Endometrium (tissue), 2 donors: Measurements from ENCODE around the gene OR51D1.

Experiments
- FAIRE-seq: peaks from 2 replicates; lab custom pipeline; 2012; peaks lifted over from hg19 to GRCh38; lab: Jason Lieb, UNC
- donor health status: control.
- donor health status: control.

Gene OR51D1, protein sequence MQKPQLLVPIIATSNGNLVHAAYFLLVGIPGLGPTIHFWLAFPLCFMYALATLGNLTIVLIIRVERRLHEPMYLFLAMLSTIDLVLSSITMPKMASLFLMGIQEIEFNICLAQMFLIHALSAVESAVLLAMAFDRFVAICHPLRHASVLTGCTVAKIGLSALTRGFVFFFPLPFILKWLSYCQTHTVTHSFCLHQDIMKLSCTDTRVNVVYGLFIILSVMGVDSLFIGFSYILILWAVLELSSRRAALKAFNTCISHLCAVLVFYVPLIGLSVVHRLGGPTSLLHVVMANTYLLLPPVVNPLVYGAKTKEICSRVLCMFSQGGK

DNA sequence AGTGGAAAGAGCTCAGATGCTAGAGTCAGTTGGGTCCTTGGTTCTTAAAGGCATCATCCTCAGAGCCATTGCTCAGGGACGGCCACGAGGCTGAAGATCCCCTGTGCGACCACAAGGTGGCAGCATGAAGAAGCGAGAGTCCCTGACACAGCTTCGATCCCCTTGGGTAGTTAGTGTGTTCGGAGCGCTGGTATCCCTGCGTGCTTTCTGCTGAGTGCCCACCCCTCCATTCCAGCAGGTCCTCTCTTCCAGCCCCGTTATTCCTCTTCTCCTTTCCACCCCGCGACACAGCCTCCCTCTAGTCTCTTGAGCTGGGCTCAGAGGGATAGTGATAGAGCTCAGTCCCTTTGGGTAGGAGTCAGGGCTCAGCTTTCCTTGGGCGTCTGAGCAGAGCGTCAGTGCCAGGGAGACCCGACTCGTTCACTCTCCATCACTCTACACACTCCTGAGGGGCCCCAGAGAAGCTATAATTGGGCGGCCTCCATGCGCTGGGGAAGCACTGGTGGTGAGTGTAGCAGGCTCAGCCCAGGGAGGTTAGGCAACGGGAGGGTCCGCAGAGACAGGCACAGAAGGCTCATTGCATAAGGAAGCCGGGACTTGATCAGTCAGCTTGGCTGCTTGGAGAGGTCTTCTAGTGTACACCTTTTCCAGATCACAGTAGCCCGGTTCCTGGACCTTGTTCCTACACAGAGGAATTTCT is at the start of gene OR51D1:
TSS of gene OR51D1 (plus strand) at position 516 of the 700 bp plus-strand sequence. CDS start 2,314 bp downstream, outside the sequence.
- FAIRE-seq = no peak

DNA sequence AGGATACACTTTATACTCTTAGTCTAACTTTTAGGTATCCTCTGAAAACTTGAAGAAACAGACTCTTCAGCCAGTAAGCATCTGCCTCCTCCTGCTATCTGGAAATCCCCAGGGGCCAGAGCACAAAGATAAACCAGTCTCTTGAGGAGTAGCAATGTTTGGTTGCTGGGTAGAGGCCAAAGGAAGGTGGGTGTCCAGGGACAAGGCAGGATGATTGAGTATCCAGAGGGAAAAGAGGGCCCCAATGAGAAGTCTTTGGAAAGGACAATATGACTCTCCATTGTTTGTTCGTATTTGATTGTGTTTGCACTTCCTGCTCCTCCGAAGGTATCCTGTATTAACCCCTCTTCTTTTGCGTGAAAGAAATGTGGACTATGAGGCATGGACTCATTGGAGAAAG is 48.3 kb upstream of the OR51D1 start:
- FAIRE-seq = no peak

GRCh38 chr11:4593739-4594138 is 43.5 kb upstream of the OR51D1 start, which contains the start of gene OR52I1:
TSS of gene OR52I1 (plus strand) at chr11:4594039. CDS start at chr11:4594039, 0 bp downstream.
- no peak for FAIRE-seq

DNA sequence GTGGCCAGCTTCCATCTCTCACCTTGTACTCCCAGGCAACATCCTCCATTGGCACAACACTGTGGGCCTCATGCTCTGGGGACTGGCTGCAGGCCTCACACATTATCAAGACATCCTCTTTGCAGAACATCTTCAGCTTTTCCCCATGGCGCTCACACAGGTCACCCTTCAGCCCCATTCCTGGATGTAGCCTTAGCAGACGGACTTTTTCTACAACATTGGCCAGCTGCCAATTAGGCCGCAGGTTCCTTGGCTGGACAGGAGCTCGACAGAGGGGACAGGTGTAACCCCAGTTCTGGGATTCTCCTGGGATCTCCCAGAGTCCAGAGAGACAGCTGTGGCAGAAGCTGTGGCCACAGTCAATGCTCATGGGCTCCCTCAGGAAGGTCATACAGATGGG is 32.2 kb upstream of the OR51D1 start:
- no peak for FAIRE-seq

GRCh38 chr11:4606231-4607015 is 30.9 kb upstream of the OR51D1 start:
- no peak for FAIRE-seq

GRCh38 chr11:4607096-4607495 is 30.2 kb upstream of the OR51D1 start:
- no peak for FAIRE-seq

DNA sequence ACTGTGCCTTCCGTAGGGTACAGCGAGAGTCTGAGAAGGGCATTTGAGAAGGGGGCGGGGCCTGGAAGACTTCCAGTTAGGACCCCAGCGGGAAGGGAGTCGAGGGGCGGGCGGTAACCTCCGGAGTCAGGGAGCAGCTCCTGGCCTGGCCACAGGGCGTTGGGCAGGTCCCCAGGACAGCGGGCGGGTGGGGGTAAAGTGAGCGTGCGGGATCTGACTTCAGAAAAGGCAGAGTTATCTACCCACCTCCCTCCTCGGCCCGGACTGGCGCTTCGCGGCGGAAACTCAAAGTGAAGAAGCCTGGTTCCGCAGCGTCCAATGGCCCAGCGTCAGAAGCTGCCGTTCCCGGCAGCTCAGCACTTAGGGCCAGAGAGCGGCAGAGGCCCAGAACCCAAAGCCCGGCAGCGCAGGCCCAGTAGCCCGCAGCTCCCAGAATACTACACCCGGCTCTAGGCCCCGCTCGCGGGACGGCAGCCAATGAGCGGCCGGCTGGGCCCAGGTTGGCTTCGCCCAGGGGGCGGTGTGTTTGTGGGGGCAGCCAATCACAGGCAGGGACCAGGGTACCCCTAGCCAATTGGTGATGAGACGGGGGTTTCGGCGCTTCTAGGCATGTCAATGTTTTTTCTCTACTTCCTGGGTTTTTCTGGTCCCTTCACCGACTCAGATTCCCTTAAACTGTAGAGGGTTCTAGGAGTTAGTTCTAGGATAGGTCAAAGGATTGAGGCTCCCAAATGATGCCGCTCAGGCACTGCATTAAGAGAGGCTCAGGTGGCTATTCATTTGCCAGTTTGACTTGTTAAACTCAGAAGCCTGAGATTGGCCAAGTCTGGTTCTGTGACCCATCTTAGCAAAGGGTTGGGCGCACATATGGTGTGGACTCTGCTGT is 29.3 kb upstream of the OR51D1 start, which contains the start of gene TRIM68:
TSS of gene TRIM68 (minus strand) at position 451 of the 886 bp plus-strand sequence. CDS start 2,727 bp downstream, outside the sequence.
- peak; percentile 97 for FAIRE-seq

- no peak for FAIRE-seq
Measured at GRCh38 chr11:4610258-4610935, 26.9 kb upstream of the OR51D1 start.

- no peak for FAIRE-seq
Measured at GRCh38 chr11:4611986-4612385, 25.3 kb upstream of the OR51D1 start.

DNA sequence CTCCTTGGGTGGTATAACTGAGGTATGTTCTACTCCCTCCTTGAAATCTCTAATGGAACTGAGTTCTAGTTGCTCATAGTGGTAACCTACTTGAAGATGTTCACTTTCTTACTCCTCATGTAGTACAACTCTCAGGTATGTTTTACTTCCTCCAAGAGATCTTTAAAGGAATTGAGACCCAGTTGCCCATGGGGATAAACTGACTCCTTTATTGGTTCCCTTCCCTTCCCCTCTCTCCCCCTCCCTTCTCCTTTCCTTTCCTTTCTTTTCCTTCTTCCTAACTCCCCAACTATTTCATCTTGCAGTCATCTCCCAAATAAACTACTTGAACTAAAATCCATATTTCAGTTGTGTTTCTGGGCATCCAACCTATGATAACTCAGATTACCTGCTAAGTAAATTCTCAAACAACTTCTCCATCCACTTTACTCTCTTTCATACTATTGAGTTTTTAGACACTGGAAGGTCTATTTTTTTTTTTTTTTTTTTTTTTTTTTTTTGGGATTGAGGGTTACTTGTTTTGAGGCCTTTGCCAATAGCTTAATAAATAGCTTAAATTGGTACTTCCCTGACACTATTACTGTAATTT is 21.3 kb upstream of the OR51D1 start:
- no peak for FAIRE-seq

GRCh38 chr11:4619514-4619913 is 17.8 kb upstream of the OR51D1 start:
- no peak for FAIRE-seq

GRCh38 chr11:4626207-4627099 is 10.8 kb upstream of the OR51D1 start:
- FAIRE-seq = no peak

DNA sequence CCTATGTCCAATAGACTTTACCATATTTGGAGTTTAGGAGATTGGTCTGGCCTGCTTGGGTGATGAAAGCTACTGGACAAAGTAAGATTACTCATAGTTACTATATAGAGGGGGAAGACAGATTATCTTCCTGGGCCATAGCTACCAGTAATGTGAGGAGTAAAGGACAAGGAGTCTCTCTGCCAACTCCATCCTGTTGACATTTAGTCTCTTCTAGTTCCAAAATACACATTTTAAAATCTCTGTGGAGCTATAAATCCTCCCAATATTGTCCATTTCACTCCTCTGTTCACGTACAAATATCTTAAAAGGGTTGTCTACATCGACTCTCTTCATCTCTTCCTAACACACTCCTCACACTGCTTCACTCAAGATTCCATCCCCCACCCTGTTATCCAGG is 1.1 kb upstream of the OR51D1 start:
- no peak for FAIRE-seq

- no peak for FAIRE-seq
Measured at GRCh38 chr11:4637662-4638047, 378 bp downstream of the OR51D1 start.

- no peak for FAIRE-seq
Measured at GRCh38 chr11:4639931-4640330, 2.7 kb downstream of the OR51D1 start.

DNA sequence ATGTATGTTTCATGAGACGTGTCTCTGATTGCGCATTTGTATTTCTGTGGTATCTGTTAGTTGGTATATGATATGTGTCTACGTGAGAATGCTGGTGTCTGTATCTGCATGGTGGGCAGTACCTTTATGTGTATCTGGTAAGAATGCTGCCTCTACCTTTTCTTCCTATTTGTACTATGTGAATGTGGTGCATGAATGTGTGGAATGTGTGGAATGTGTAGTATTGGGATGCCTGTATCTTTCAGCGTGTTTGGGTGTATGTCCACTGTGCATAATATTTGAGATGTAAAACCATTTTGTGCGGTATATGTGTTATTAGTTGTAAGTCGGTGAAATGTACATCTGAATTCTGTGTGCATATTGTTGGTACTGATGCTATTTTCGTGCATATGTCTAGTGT is 4.2 kb downstream of the OR51D1 start:
- no peak for FAIRE-seq

DNA sequence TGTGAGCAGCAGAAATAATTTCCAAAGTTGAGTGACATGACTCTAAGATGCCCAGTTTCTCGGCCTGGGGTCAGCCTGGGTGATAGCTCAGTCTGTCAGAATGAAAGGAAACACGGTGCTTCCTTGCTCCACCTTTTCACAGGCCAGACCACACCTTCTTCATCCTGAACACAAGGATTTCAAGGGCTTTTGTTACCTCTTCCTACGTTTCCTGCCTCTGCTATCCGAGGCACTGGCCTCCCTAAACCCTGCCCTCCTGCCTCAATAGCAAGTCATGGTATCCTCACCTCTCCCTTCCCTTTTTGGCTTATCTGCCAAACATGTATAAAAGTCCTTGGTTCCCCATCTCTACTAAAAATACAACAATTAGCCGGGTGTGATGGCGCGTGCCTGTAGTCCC is 4.8 kb downstream of the OR51D1 start:
- no peak for FAIRE-seq

DNA sequence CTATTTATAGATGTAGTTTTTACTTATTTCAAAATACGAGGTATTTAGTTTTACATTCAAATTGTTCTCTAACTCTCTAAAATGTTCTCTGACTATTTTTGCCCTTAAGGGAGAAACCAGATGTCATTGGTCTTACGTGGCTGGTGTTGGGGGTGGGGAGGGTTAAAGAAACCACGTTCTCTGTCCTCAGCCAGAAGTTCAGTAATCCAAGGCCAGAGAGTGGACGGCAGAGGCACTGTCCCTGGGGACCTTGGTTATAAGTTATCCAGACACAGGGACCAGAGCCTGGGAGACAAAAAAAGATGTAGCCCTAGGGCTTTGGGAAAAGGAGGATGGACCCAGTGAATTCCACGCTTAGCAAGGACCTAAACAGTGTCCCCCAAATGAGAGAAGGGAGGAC is 5.8 kb downstream of the OR51D1 start:
- no peak for FAIRE-seq

GRCh38 chr11:4643682-4644081 is 6.4 kb downstream of the OR51D1 start, which contains the start of gene OR51E1:
TSS of gene OR51E1 (plus strand) at chr11:4643982. CDS start at chr11:4652527, 8,545 bp downstream.
- no peak for FAIRE-seq
